GM12874 (cell line): ENCODE results near the gene RPS19.

Experiments used
- TF ChIP-seq, protein P1 (sequence below): IDR thresholded peaks from 2 replicates; pipeline ENCODE4 v1.5.1; 2011; ENCODE audit warnings: low read depth, mild to moderate bottlenecking, control low read depth, low read length, moderate library complexity; ENCODE audit not compliant: insufficient read depth

RPS19 gene

DNA sequence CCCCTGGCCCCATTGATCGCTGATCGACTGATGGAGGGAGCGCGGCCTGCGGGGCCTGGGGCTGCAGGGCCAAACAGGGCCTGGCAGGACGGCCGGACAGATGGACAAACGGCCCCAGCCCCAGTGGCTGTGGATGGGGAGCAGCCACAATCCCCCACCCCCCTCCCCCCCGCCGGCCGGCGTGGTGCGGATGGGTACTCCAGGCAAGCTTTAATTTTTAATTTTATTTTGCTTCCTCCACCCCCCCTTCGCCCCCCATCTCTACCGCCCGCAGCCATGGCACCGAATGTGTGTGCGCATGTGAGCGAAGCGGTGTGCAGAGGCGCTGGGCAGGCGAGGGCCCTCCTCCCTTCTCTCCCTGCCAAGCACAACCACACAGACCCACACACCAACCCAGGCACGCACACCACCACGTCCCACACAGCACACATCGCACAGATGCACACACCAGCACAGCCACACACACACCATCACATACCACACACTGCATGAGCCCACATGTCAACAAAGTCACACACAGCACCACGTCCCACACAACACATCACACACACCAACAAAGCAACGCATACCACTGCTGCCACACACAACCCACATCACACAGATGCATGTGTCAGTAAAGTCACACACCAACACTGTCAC, 55.8 kb downstream of the RPS19 start:
- TF ChIP-seq, protein P1, sequence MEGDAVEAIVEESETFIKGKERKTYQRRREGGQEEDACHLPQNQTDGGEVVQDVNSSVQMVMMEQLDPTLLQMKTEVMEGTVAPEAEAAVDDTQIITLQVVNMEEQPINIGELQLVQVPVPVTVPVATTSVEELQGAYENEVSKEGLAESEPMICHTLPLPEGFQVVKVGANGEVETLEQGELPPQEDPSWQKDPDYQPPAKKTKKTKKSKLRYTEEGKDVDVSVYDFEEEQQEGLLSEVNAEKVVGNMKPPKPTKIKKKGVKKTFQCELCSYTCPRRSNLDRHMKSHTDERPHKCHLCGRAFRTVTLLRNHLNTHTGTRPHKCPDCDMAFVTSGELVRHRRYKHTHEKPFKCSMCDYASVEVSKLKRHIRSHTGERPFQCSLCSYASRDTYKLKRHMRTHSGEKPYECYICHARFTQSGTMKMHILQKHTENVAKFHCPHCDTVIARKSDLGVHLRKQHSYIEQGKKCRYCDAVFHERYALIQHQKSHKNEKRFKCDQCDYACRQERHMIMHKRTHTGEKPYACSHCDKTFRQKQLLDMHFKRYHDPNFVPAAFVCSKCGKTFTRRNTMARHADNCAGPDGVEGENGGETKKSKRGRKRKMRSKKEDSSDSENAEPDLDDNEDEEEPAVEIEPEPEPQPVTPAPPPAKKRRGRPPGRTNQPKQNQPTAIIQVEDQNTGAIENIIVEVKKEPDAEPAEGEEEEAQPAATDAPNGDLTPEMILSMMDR = no peak

DNA sequence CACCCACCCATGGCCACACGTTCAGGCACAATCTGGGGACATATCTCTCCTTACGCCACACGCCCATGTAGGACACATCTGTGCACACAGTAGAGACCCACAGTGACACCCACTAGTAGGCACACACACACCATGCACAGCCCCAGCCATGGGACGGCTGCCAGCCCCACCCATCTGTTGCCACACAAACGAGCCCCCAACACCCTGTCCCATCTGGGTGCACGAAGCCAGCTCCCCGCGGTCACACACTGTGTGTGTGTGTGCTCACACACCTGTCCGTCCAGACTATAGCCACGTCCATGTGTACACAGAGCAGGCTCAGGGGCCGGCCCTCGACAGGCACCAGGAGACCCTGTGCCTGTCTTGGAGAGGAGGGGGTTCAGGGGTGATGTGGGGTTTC, 57.6 kb downstream of the RPS19 start:
- TF ChIP-seq, protein P1 = no peak

DNA sequence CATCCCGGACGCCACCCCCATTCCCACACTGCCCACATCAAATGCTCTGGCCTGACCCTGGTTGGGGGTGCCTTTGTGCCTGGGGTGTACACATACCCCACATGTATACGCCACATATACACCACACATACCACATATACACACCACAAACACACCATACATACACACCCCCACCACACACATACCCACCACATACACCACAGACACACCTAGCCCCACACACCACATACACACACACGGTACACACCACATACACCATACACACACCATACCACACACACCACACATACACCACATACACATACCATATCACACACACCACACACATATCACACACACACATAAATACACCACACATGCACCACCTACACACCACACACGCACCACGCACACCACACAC, 58.0 kb downstream of the RPS19 start:
- TF ChIP-seq, protein P1 = no peak

DNA sequence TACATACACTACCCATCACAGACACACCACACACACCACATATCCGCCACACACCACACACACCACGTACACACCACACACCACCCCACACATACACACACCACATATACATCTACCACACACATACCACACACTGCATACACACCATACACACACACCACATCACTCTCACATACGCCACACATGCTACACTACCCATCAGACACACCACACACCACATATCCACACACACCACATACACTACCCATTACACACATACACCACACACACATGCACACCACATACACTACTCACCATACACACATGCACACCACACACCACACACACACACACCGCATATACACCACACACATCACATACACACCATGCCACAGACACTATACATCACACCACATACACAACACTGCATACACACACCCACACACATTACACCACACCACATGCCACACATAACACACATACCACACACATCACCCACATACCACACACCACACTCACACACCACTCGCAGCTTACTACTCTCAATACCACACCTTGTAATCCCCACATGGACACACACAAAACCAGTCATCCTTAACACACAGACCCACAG, 58.7 kb downstream of the RPS19 start:
- TF ChIP-seq, protein P1 = no peak

DNA sequence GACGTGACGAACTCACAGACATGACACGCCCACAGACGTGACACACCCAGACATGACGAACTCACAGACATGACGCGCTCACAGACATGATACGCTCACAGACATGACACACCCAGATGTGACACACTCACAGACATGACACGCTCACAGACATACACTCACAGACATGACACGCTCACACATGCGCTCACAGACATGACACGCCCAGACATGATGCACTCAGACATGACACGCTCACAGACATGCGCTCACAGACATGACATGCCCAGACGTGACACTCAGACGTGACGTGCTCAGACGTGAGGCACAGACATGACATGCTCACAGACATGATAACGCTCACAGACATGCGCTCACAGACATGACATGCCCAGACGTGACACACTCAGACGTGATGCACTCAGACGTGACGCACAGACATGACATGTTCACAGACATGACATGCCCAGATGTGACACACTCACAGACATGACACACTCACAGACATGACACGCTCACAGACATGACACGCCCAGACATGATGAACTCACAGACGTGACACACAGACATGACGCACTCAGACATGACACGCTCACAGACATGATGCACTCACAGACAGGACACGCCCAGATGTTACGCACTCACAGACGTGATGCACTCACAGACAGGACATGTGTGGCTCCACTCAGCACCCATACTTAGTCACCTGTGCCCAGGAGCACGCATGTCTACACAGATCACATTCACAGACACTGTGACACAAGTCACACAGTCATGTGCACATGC, 60.1 kb downstream of the RPS19 start:
- TF ChIP-seq, protein P1 = no peak

DNA sequence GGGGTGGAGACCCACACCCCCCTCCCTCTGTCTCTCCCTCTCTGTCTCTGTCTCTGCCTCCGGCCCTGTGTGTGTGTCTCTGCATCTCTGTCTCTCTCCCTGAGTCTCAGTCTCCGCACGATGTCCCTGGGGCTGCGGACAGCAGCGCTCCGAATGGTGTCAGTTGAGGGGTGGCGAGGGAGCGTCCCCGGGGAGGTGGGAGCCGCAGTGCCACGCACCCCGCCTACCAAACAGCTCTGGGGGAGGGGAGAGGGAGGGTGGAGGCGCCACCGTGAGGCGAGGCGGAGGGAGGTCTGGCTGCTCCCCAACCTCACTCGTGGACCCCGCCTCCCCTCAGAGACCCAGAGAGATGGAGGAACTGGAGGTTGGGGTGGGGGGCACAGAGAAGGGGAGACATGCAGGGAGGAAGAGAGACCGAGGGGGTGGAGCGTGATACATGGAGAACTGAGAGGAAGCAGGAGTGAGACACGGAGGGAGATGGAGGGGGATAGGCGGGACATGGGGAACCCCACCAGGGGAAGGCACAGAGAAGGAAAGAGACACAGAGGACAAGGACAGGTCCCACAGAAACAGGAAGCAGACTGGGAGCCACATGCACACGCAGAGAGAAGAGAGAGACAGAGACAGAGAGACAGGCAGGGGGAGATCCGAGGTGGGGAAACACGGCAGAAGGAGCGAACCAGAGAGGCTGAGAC, 61.0 kb downstream of the RPS19 start:
- TF ChIP-seq, protein P1 = no peak
